Left renal pelvis (tissue), 4 donors: ENCODE data around the gene PDGFD. TPM values are rescaled to one million over a fixed set of nuclear protein-coding genes. Genes with fewer than 3 reads are reported as not detected.

Experiments
- DNase-seq, 4 donors: peaks; one replicate each; pipeline ENCODE4 v3.0.0-alpha.2; 2013; ENCODE audit warnings: low read depth in 4 of 4, low spot score in 3 of 4
- polyA plus RNA-seq, 4 donors: library from polyadenylated mRNA; unstranded; fragments of 120-200 nt; gene quantifications; one replicate each; pipeline ENCODE4 v1.2.1, GENCODE V29; 2013; ENCODE audit not compliant: insufficient read length in 4 of 4

PDGFD gene
- polyA plus RNA-seq, 4 donors, result 20.7 to 84.9 (median 36.6) TPM

- DNase-seq, result no peak
Observed at GRCh38 chr11:104095791-104096190, 68.2 kb downstream of the PDGFD start.

GRCh38 chr11:104094576-104094975 lies 69.4 kb downstream of the PDGFD start:
- no peak for DNase-seq

- no peak for DNase-seq
Observed at GRCh38 chr11:104093426-104094280, 70.3 kb downstream of the PDGFD start.

DNA sequence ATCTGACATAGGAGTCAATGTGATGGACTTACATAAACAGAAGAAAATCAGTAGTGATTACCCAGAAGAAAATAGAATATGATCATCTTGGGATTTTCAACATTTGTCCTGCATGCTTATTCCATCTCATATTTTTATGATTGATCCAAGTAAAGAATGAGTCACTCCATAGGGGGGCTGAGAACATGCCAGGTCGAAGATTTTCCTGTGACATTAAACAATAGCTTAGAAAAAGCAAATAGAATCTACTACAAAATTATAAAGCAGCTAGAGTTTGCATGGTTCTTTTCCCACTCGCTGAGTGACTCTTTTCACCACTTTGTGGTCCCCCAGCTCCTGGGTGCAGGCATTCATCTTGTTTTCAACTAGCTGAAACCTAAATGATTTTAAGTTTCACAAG lies 71.2 kb downstream of the PDGFD start:
- DNase-seq, result no peak

DNA sequence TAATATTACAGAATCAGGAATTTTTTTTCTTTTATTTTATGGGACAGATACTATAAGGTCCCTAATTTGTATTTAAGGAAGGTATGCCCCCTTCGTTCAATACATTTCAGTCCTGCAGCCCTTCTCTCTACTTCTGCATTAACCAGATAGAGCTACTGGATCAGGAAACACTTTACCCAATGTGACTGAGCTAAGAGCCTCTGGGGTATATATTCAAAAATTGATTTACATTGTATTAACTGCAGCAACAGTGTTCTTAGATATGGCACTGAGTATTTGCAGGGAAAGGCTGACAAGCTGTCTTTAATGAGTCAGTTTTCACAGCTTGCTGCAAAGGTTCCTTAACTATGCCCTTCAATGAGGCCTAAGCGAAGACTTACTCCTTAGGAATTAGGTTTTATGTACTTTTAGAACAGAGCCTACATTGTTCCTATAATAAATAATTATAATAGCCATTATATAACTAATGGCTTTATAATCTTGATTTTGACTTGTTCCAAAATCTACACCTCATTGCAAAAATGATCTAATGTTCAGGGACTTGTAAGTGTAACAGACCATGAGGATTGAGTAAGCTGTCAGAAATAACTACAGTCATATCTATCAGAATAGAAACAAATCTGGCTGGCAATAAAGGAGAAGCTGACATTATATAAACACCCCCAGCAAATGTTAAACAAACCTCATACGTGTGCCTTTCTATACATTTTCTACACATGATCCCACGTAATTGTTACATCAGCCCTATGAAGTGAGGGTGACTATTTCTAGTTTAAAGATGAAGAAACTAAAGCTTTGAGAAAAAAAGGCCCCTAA lies 72.5 kb downstream of the PDGFD start:
- no peak for DNase-seq

DNA sequence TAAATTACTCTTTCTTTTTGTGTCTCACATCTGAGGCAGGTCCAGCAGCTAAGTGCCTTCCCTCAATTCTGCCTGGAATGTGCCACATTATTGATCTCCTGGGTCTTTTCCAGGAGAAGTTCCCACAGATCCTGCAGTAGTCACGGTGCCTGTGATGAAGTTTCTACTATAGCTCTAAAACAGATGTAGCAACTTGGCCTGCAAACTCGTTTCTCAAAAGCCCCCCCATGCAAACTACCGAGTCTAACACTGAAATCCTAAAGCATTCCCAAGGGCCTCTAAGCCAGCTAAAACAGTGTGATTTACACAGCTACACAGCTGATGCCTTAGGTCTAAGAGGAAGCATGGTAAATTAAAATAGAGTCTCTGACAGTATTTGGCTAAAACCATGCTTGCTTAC lies 73.2 kb downstream of the PDGFD start:
- peak in 2 of 4 donors; percentile 5 to 9 for DNase-seq

DNA sequence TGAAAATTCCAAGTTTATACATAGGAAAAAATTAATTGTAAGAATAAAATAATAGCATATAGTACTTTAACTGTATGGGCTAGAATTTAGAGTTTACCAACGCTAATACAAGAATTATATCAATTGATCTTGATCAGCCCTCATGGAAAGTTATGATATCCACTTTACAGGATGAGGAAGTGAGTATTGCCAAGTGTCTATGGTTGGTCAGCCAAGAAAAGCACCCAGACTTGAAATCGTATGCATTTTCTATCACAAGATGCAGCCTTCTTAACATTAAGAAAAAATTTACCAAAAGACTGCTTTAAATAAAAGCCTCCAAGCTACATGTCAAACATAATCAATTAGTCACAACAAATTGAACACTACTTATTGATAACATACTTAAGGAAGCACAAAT lies 74.5 kb downstream of the PDGFD start:
- no peak for DNase-seq

GRCh38 chr11:104086621-104087020 lies 77.3 kb downstream of the PDGFD start:
- DNase-seq, result no peak

DNA sequence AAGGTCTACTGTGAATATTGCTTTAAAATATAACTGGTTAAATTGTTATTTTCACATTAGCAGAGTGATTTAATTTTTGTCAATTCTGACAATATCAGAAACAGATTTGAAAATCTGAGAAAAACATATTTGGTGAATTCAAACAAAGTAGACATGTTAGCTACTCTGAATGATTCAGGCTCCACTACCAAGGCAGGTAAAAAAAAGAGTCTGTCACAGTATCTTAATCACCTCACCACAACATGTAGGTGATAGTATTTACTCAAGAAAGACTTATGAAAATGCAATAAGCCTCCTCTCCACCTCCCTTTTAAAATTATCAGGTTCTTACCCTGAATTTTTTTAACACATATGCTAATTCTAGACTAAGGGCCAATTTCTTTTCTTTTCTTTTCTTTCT lies 85.0 kb downstream of the PDGFD start:
- no peak for DNase-seq

GRCh38 chr11:104078245-104078644 lies 85.7 kb downstream of the PDGFD start:
- DNase-seq, result no peak

- DNase-seq, result no peak
Observed at GRCh38 chr11:104076455-104076854, 87.5 kb downstream of the PDGFD start.

DNA sequence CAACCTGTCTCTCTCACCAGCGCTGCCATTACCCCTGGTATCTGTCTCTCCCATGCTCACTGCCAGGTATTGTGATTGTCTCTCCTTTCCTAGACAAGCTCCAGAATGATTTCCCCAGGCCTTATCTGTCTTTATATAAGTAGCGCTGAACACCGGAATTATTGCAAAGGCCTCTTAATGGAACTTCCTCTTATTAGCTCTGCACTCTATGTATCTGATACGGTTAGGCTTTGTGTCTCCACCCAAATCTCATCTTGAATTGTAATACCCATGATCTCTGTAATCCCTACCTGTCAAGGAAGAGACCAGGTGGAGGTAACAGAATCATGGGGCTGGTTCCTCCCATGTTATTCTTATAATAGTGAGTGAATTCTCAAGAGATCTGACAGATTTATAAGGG lies 88.2 kb downstream of the PDGFD start:
- no peak for DNase-seq

DNA sequence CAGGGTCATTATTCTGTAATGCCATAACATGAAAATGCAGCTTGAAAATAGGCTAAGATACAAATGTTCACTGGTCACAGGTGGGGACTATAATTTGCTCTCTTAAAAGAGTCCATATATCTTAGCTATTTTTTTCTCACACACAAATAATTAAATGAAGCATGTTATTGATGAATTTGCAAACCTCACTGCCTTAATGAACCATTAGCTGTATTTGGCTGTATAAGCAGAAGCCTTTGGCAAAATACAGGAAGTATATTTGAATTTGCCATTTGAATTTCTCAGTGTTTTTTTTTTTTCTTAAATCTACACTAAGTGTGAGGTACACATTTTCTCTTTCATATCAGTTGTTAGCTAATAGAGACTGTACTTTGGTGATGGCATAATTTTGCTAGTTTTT lies 88.9 kb downstream of the PDGFD start:
- no peak for DNase-seq

GRCh38 chr11:104073950-104074705 lies 89.8 kb downstream of the PDGFD start:
- DNase-seq, result no peak

GRCh38 chr11:104067534-104067933 lies 96.4 kb downstream of the PDGFD start:
- no peak for DNase-seq

- DNase-seq, result no peak
Observed at GRCh38 chr11:104064034-104064630, 99.8 kb downstream of the PDGFD start.

- no peak for DNase-seq
Observed at GRCh38 chr11:104061853-104062521, 102.0 kb downstream of the PDGFD start.

GRCh38 chr11:104060820-104061219 lies 103.1 kb downstream of the PDGFD start:
- DNase-seq, result no peak

- DNase-seq, result no peak
Observed at GRCh38 chr11:104060004-104060794, 103.7 kb downstream of the PDGFD start.
